Activated CD4-positive, alpha-beta T cell treated with anti-CD3 and anti-CD28 coated beads for 36 hours (primary cell): ENCODE results near the gene TOP3A. TPM values are rescaled to one million over a fixed set of nuclear protein-coding genes. Genes with fewer than 3 reads are reported as not detected.
"Not testable (repeated sequence)": the region's sequence is repeated elsewhere in the genome, so short reads cannot be mapped to it uniquely, and the experiment has no call there.

ENCODE experiments used
- ATAC-seq: fragments of 200-7000 bp; cut with Tn5 transposase; one replicate; pipeline ENCODE4 v1.10.0; 2021; ENCODE audit warnings: mild to moderate bottlenecking, moderate library complexity
- CTCF ChIA-PET: fragments of 350-600 bp; sonication (Branson Sonifier 250); formaldehyde crosslinking; loops from one replicate; lab custom pipeline; 2021; ENCODE audit warnings: antibody characterized with exemption; lab: Charles Lee
- POLR2A ChIA-PET: fragments of 350-600 bp; sonication (Branson Sonifier 250); formaldehyde crosslinking; loops from one replicate; lab custom pipeline; 2021; ENCODE audit warnings: antibody characterized with exemption, inconsistent platforms; lab: Charles Lee
- DNase-seq: peaks from one replicate; pipeline ENCODE4 v3.0.0-alpha.2; 2020
- H3K27ac Mint-ChIP-seq: one replicate; pipeline ENCODE4 v1.8.0; 2021; ENCODE audit warnings: mixed read lengths
- H3K27me3 Mint-ChIP-seq: one replicate; pipeline ENCODE4 v1.8.0; 2021; ENCODE audit warnings: mixed read lengths
- H3K36me3 Mint-ChIP-seq: one replicate; pipeline ENCODE4 v1.8.0; 2021; ENCODE audit warnings: low read depth, mixed read lengths
- H3K4me1 Mint-ChIP-seq: one replicate; pipeline ENCODE4 v1.8.0; 2021; ENCODE audit warnings: mixed read lengths
- H3K4me3 Mint-ChIP-seq: one replicate; pipeline ENCODE4 v1.8.0; 2021; ENCODE audit warnings: mild to moderate bottlenecking, moderate library complexity, mixed read lengths
- H3K9me3 Mint-ChIP-seq: one replicate; pipeline ENCODE4 v1.8.0; 2021; ENCODE audit warnings: low read depth, mixed read lengths
- intact Hi-C, 2 experiments: fragments of 100-400 bp; cut with DNase I in 1 of 2; cut with micrococcal nuclease in 1 of 2; formaldehyde crosslinking; loops; one replicate each; pipeline versions ENCODE4 v1.14.2 to v1.15.1; 2022 to 2024; cut with DNase I, micrococcal nuclease
- total RNA-seq, 2 experiments: library from RNA; stranded (reverse); gene quantifications; one replicate each; pipeline ENCODE4 v1.2.3, GENCODE V29; 2021

The TOP3A gene
- total RNA-seq, 2 experiments from 2014 or later, result 44.1 to 57.9 TPM

- peaks cover 49% of the 10 kb centered on the region for H3K36me3 Mint-ChIP-seq
- H3K27ac Mint-ChIP-seq, CTCF ChIA-PET, POLR2A ChIA-PET, intact Hi-C loops, ATAC-seq, H3K4me1 Mint-ChIP-seq, H3K9me3 Mint-ChIP-seq, DNase-seq, H3K27me3 Mint-ChIP-seq, H3K4me3 Mint-ChIP-seq: not testable (repeated sequence)
These were observed 23.4 kb upstream of the TOP3A start for GRCh38 chr17:18338158-18338557.

GRCh38 chr17:18332909-18333489, 18.2 kb upstream of the TOP3A start:
- no peaks in the 10 kb centered on the region for H3K27me3 Mint-ChIP-seq
- peaks cover 7% of the 10 kb centered on the region for H3K4me1 Mint-ChIP-seq
- intact Hi-C loops, result no loop called here
- no peaks in the 10 kb centered on the region for H3K9me3 Mint-ChIP-seq
- peaks cover 28% of the 10 kb centered on the region for H3K36me3 Mint-ChIP-seq
- POLR2A ChIA-PET, result interaction anchor here (0.5 kb wide), 1 partner anchor 536 kb away, joined by 3 read pairs; no protein-coding TSS in a partner anchor
- CTCF ChIA-PET, result no interaction called here
- no peak overlapping the region for H3K4me3 Mint-ChIP-seq
- H3K27ac Mint-ChIP-seq, result no peak overlapping the region
- DNase-seq (no peak), ATAC-seq (peak; percentile 42)

GRCh38 chr17:18331879-18332278, 17.1 kb upstream of the TOP3A start:
- Mint-ChIP-seq H3K36me3 (peaks cover 25% of the 10 kb centered on the region), H3K4me3 (no peak overlapping the region), H3K9me3 (no peaks in the 10 kb centered on the region), H3K27me3 (no peaks in the 10 kb centered on the region), H3K4me1 (peaks cover 7% of the 10 kb centered on the region), H3K27ac (peak overlapping the region; percentile 55)
- DNase-seq (no peak), ATAC-seq (no peak)
- ChIA-PET POLR2A (no interaction called here), CTCF (no interaction called here)
- intact Hi-C loops, result no loop called here

- DNase-seq, result no peak
- H3K27me3 Mint-ChIP-seq, result no peaks in the 10 kb centered on the region
- CTCF ChIA-PET, result interaction anchor here (0.5 to 1.8 kb wide), 3 partner anchors 12 to 835 kb away, joined by 3 to 4 read pairs (median 4); no protein-coding TSS in a partner anchor
- H3K4me1 Mint-ChIP-seq, result peaks cover 17% of the 10 kb centered on the region
- peaks cover 18% of the 10 kb centered on the region for H3K36me3 Mint-ChIP-seq
- no peak for ATAC-seq
- H3K9me3 Mint-ChIP-seq, result no peaks in the 10 kb centered on the region
- H3K4me3 Mint-ChIP-seq, result no peak overlapping the region
- no peak overlapping the region for H3K27ac Mint-ChIP-seq
- intact Hi-C loops, result no loop called here
- POLR2A ChIA-PET, result no interaction called here
These were observed 13.9 kb upstream of the TOP3A start for GRCh38 chr17:18328643-18329204.

- Mint-ChIP-seq H3K9me3 (no peaks in the 10 kb centered on the region), H3K27ac (no peak overlapping the region), H3K4me3 (no peak overlapping the region), H3K27me3 (no peaks in the 10 kb centered on the region), H3K4me1 (peaks cover 17% of the 10 kb centered on the region), H3K36me3 (peaks cover 18% of the 10 kb centered on the region)
- ATAC-seq (no peak), DNase-seq (no peak)
- intact Hi-C loops, result no loop called here
- ChIA-PET POLR2A (interaction anchor here (0.6 kb wide), 1 partner anchor 198 kb away, joined by 3 read pairs; no protein-coding TSS in a partner anchor), CTCF (interaction anchor here (0.5 to 1.8 kb wide), 3 partner anchors 13 to 112 kb away, joined by 3 to 4 read pairs (median 3); partner anchors contain the start of genes SMCR8 and TOP3A)
These were observed 12.8 kb upstream of the TOP3A start for GRCh38 chr17:18327556-18327955.

GRCh38 chr17:18327093-18327492, 12.3 kb upstream of the TOP3A start:
- CTCF ChIA-PET, result interaction anchor here (0.5 to 1.8 kb wide), 2 partner anchors 38 to 112 kb away, joined by 3 to 4 read pairs; no protein-coding TSS in a partner anchor
- Mint-ChIP-seq H3K36me3 (peaks cover 18% of the 10 kb centered on the region), H3K27ac (no peak overlapping the region), H3K4me1 (peaks cover 16% of the 10 kb centered on the region), H3K4me3 (no peak overlapping the region), H3K27me3 (no peaks in the 10 kb centered on the region), H3K9me3 (no peaks in the 10 kb centered on the region)
- POLR2A ChIA-PET, result no interaction called here
- DNase-seq, result no peak
- no peak for ATAC-seq
- intact Hi-C loops, result no loop called here

GRCh38 chr17:18326572-18326971, 11.8 kb upstream of the TOP3A start:
- DNase-seq (no peak), ATAC-seq (no peak)
- CTCF ChIA-PET, result interaction anchor here (1.8 kb wide), 1 partner anchor 111 kb away, joined by 4 read pairs; no protein-coding TSS in a partner anchor
- Mint-ChIP-seq H3K9me3 (no peaks in the 10 kb centered on the region), H3K36me3 (peaks cover 15% of the 10 kb centered on the region), H3K4me1 (peaks cover 11% of the 10 kb centered on the region), H3K27ac (peak overlapping the region; percentile 58), H3K4me3 (no peak overlapping the region), H3K27me3 (no peaks in the 10 kb centered on the region)
- POLR2A ChIA-PET, result no interaction called here
- intact Hi-C loops, result no loop called here

GRCh38 chr17:18326039-18326438, 11.2 kb upstream of the TOP3A start:
- Mint-ChIP-seq H3K9me3 (no peaks in the 10 kb centered on the region), H3K27ac (peak overlapping the region; percentile 58), H3K36me3 (peaks cover 16% of the 10 kb centered on the region), H3K27me3 (no peaks in the 10 kb centered on the region), H3K4me1 (peaks cover 12% of the 10 kb centered on the region), H3K4me3 (no peak overlapping the region)
- ATAC-seq (no peak), DNase-seq (no peak)
- intact Hi-C loops, result no loop called here
- ChIA-PET POLR2A (no interaction called here), CTCF (no interaction called here)

GRCh38 chr17:18324140-18325050, 9.6 kb upstream of the TOP3A start:
- Mint-ChIP-seq H3K27ac (peak overlapping the region; percentile 48), H3K9me3 (no peaks in the 10 kb centered on the region), H3K36me3 (peaks cover 15% of the 10 kb centered on the region), H3K27me3 (no peaks in the 10 kb centered on the region), H3K4me1 (peaks cover 26% of the 10 kb centered on the region), H3K4me3 (no peak overlapping the region)
- intact Hi-C loops, result loop anchor here in 1 of 2 experiments (5.0 kb wide), 1 partner anchor 38 kb away; the partner anchor contains the start of gene SHMT1
- DNase-seq (no peak), ATAC-seq (no peak)
- ChIA-PET POLR2A (no interaction called here), CTCF (no interaction called here)

GRCh38 chr17:18323507-18324139, 8.8 kb upstream of the TOP3A start:
- H3K27me3 Mint-ChIP-seq, result no peaks in the 10 kb centered on the region
- DNase-seq (no peak), ATAC-seq (no peak)
- H3K9me3 Mint-ChIP-seq, result no peaks in the 10 kb centered on the region
- peaks cover 33% of the 10 kb centered on the region for H3K4me1 Mint-ChIP-seq
- intact Hi-C loops, result loop anchor here in 1 of 2 experiments (5.0 kb wide), 1 partner anchor 39 kb away; the partner anchor contains the start of gene SHMT1
- ChIA-PET POLR2A (no interaction called here), CTCF (no interaction called here)
- peaks cover 15% of the 10 kb centered on the region for H3K36me3 Mint-ChIP-seq
- no peak overlapping the region for H3K4me3 Mint-ChIP-seq
- no peak overlapping the region for H3K27ac Mint-ChIP-seq

- H3K4me1 Mint-ChIP-seq, result peaks cover 38% of the 10 kb centered on the region
- CTCF ChIA-PET, result no interaction called here
- H3K4me3 Mint-ChIP-seq, result no peak overlapping the region
- ATAC-seq (no peak), DNase-seq (no peak)
- no peaks in the 10 kb centered on the region for H3K27me3 Mint-ChIP-seq
- POLR2A ChIA-PET, result no interaction called here
- H3K36me3 Mint-ChIP-seq, result peaks cover 15% of the 10 kb centered on the region
- peak overlapping the region; percentile 3 for H3K27ac Mint-ChIP-seq
- H3K9me3 Mint-ChIP-seq, result no peaks in the 10 kb centered on the region
- intact Hi-C loops, result loop anchor here in 1 of 2 experiments (5.0 kb wide), 1 partner anchor 39 kb away; the partner anchor contains the start of gene SHMT1
These were observed 8.2 kb upstream of the TOP3A start for GRCh38 chr17:18323007-18323406.
